HFFc6 (cell line): ENCODE results near the gene EML6. TPM values are rescaled to one million over a fixed set of nuclear protein-coding genes. Genes with fewer than 3 reads are reported as not detected.

ENCODE experiments used
- DNase-seq: peaks from one replicate; pipeline ENCODE4 v3.0.0-alpha.2; 2018
- H3K27ac Mint-ChIP-seq: 2 replicates; pipeline ENCODE4 v1.8.0; 2020; ENCODE audit warnings: mild to moderate bottlenecking, mixed read lengths
- H3K27me3 Mint-ChIP-seq: 2 replicates; pipeline ENCODE4 v1.8.0; 2021; ENCODE audit warnings: mild to moderate bottlenecking, moderate library complexity, mixed read lengths; ENCODE audit not compliant: insufficient read depth
- H3K36me3 Mint-ChIP-seq: 2 replicates; pipeline ENCODE4 v1.8.0; 2021; ENCODE audit warnings: low read depth, mixed read lengths
- H3K4me1 Mint-ChIP-seq: 2 replicates; pipeline ENCODE4 v1.8.0; 2020; ENCODE audit warnings: low read depth, mixed read lengths
- H3K4me3 Mint-ChIP-seq: 2 replicates; pipeline ENCODE4 v1.8.0; 2020; ENCODE audit warnings: mild to moderate bottlenecking, moderate library complexity, mixed read lengths
- H3K9me3 Mint-ChIP-seq: 2 replicates; pipeline ENCODE4 v1.8.0; 2020; ENCODE audit warnings: mild to moderate bottlenecking, mixed read lengths
- total RNA-seq, 6 experiments: library from RNA; stranded (reverse); fragmentation: NEBNext Ultra II Directional; extraction: Animal tissue kit (Norgen Biotek cat#: 25700); gene quantifications; 2 replicates in 1 of 6; 3 replicates in 5 of 6; pipeline ENCODE4 v1.2.3, GENCODE V29; 2021
- TF ChIP-seq, protein P1 (sequence below): fragments of 200-600 bp; sonication (generic); IDR thresholded peaks from 2 replicates; pipeline ENCODE4 v1.5.0; 2021; ENCODE audit warnings: antibody characterized with exemption, mild to moderate bottlenecking

The EML6 gene
- total RNA-seq, 6 experiments from 2014 or later = 0.05 to 0.37 (median 0.25) TPM

DNA sequence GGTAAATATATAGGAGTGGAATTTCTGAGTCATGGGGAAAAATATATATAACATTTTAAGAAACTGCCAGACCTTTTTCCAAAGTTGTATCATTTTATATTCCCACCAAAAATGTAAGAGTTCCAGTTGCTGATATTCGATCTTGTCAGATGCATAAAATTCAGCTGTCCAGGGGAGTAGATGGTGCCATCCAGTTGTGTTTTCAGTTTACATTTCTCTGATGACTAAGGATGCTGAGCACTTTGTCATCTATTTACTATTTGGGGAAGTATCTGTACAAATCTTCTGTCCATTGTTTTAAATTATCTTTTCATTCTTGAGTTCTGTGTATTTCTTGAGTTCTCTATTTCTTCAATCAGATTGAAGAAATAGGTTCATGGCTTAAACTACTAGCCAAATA is 200.7 kb downstream of the EML6 start:
- H3K27me3 Mint-ChIP-seq = peaks cover 18% of the 10 kb centered on the region
- DNase-seq = no peak
- H3K27ac Mint-ChIP-seq = no peak overlapping the region
- TF ChIP-seq, protein P1, sequence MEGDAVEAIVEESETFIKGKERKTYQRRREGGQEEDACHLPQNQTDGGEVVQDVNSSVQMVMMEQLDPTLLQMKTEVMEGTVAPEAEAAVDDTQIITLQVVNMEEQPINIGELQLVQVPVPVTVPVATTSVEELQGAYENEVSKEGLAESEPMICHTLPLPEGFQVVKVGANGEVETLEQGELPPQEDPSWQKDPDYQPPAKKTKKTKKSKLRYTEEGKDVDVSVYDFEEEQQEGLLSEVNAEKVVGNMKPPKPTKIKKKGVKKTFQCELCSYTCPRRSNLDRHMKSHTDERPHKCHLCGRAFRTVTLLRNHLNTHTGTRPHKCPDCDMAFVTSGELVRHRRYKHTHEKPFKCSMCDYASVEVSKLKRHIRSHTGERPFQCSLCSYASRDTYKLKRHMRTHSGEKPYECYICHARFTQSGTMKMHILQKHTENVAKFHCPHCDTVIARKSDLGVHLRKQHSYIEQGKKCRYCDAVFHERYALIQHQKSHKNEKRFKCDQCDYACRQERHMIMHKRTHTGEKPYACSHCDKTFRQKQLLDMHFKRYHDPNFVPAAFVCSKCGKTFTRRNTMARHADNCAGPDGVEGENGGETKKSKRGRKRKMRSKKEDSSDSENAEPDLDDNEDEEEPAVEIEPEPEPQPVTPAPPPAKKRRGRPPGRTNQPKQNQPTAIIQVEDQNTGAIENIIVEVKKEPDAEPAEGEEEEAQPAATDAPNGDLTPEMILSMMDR = no peak
- no peak overlapping the region for H3K4me3 Mint-ChIP-seq
- peaks cover 17% of the 10 kb centered on the region for H3K9me3 Mint-ChIP-seq
- H3K4me1 Mint-ChIP-seq = peaks cover 7% of the 10 kb centered on the region
- H3K36me3 Mint-ChIP-seq = peaks cover 20% of the 10 kb centered on the region

DNA sequence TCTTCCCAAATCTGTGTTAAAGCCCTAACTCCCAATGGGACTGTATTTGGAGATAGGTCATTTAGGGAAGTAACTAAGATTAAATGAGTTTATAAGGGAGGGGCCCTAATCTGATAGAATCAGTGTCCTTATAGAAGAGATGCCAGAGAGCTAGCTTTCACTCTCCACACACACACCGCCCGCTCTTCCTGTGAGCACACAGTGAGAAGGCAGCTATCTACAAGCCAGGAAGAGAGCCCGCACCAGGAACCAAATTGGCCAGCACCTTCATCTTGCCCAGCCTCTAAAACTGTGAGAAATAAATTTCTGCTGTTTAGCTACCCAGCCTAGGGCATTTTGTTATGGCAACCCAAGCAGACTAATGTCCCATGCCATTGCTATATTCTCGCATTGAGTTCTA is 201.6 kb downstream of the EML6 start:
- peaks cover 18% of the 10 kb centered on the region for H3K27me3 Mint-ChIP-seq
- H3K4me1 Mint-ChIP-seq = peaks cover 7% of the 10 kb centered on the region
- H3K36me3 Mint-ChIP-seq = peaks cover 18% of the 10 kb centered on the region
- no peak for DNase-seq
- no peak overlapping the region for H3K4me3 Mint-ChIP-seq
- H3K9me3 Mint-ChIP-seq = peaks cover 16% of the 10 kb centered on the region
- TF ChIP-seq, protein P1 = no peak
- H3K27ac Mint-ChIP-seq = no peak overlapping the region

- Mint-ChIP-seq H3K4me1 (peaks cover 7% of the 10 kb centered on the region), H3K4me3 (no peak overlapping the region), H3K27me3 (peaks cover 12% of the 10 kb centered on the region), H3K36me3 (0 out of 2 replicates have a peak, but pooled peaks cover 4% of the 10 kb centered on the region), H3K27ac (no peak overlapping the region), H3K9me3 (no peaks in the 10 kb centered on the region)
- TF ChIP-seq, protein P1 = no peak
- DNase-seq = no peak
Measured at GRCh38 chr2:54927085-54927750, 203.8 kb downstream of the EML6 start.

GRCh38 chr2:54927751-54928615 is 204.5 kb downstream of the EML6 start:
- Mint-ChIP-seq H3K4me1 (peaks cover 7% of the 10 kb centered on the region), H3K27me3 (peaks cover 11% of the 10 kb centered on the region), H3K9me3 (no peaks in the 10 kb centered on the region), H3K27ac (no peak overlapping the region), H3K4me3 (no peak overlapping the region), H3K36me3 (no peaks in the 10 kb centered on the region)
- TF ChIP-seq, protein P1 = no peak
- no peak for DNase-seq

GRCh38 chr2:54928719-54929118 is 205.3 kb downstream of the EML6 start:
- TF ChIP-seq, protein P1 = no peak
- Mint-ChIP-seq H3K9me3 (no peaks in the 10 kb centered on the region), H3K4me3 (no peak overlapping the region), H3K27ac (no peak overlapping the region), H3K27me3 (peaks cover 11% of the 10 kb centered on the region), H3K4me1 (peaks cover 6% of the 10 kb centered on the region), H3K36me3 (no peaks in the 10 kb centered on the region)
- DNase-seq = no peak
